HepG2 (cell line): ENCODE measurements around the gene EPB41L5. TPM values are rescaled to one million over a fixed set of nuclear protein-coding genes. Genes with fewer than 3 reads are reported as not detected.

ENCODE experiments used
- BORCS8-MEF2B ChIP-seq: sonication (generic); formaldehyde crosslinking; IDR thresholded peaks from 2 replicates; pipeline ENCODE4 v1.8.0; 2022; ENCODE audit warnings: mild to moderate bottlenecking, missing genetic modification reagents
- KDM5B ChIP-seq: sonication (generic); formaldehyde crosslinking; IDR thresholded peaks from 2 replicates; pipeline ENCODE4 v1.4.0; 2020; ENCODE audit warnings: missing genetic modification reagents, mild to moderate bottlenecking, borderline replicate concordance
- NR2F6 ChIP-seq, 2 experiments: IDR thresholded peaks; 2 replicates each; pipeline ENCODE4 v1.6.1; 2016; ENCODE audit warnings: antibody characterized with exemption in 1 of 2, mild to moderate bottlenecking in 1 of 2
- REXO4 ChIP-seq: sonication (generic); formaldehyde crosslinking; IDR thresholded peaks from 2 replicates; pipeline ENCODE4 v1.8.0; 2022; ENCODE audit warnings: missing genetic modification reagents, mild to moderate bottlenecking, borderline replicate concordance
- ZBTB38 ChIP-seq: sonication (generic); formaldehyde crosslinking; IDR thresholded peaks from 2 replicates; pipeline ENCODE4 v1.5.1; 2020; ENCODE audit warnings: mild to moderate bottlenecking, missing genetic modification reagents
- ZNF326 ChIP-seq: sonication (generic); formaldehyde crosslinking; IDR thresholded peaks from 2 replicates; pipeline ENCODE4 v1.4.0; 2020; ENCODE audit warnings: missing genetic modification reagents, borderline replicate concordance
- ZNF354B ChIP-seq: sonication (generic); formaldehyde crosslinking; IDR thresholded peaks from 2 replicates; pipeline ENCODE4 v1.8.0; 2022; ENCODE audit warnings: mild to moderate bottlenecking, missing genetic modification reagents
- ZNF431 ChIP-seq: sonication (generic); formaldehyde crosslinking; IDR thresholded peaks from 2 replicates; pipeline ENCODE4 v1.9.0; 2022; ENCODE audit warnings: missing genetic modification reagents, low read depth, mild to moderate bottlenecking, borderline replicate concordance
- ZNF460 ChIP-seq: sonication (generic); formaldehyde crosslinking; IDR thresholded peaks from 2 replicates; pipeline ENCODE4 v1.5.1; 2020; ENCODE audit warnings: missing genetic modification reagents, mild to moderate bottlenecking, borderline replicate concordance
- ZNF496 ChIP-seq: sonication (generic); formaldehyde crosslinking; IDR thresholded peaks from 2 replicates; pipeline ENCODE4 v1.8.1; 2023; ENCODE audit warnings: mild to moderate bottlenecking, moderate library complexity, missing genetic modification reagents; ENCODE audit not compliant: insufficient replicate concordance
- ZNF549 ChIP-seq: sonication (generic); formaldehyde crosslinking; IDR thresholded peaks from 2 replicates; pipeline ENCODE4 v1.5.0; 2020; ENCODE audit warnings: missing genetic modification reagents
- ZNF652 ChIP-seq: IDR thresholded peaks from 2 replicates; pipeline ENCODE4 v1.6.1; 2016; ENCODE audit warnings: low read depth, borderline replicate concordance
- ZSCAN22 ChIP-seq: sonication (generic); formaldehyde crosslinking; IDR thresholded peaks from 2 replicates; pipeline ENCODE4 v1.4.0; 2020; ENCODE audit warnings: mild to moderate bottlenecking, missing genetic modification reagents
- polyA plus RNA-seq, 8 experiments: library from polyadenylated mRNA; depleted of rRNA in 3 of 8; stranded (reverse) in 7 of 8; unstranded in 1 of 8; fragments of >200 nt; fragmentation: Illumina TruSeq in 4 of 8; extraction: Trizol in 4 of 8; gene quantifications; 2 replicates each; pipeline versions ENCODE4 v1.2.1 to v1.2.3, GENCODE V29; 2011 to 2016; ENCODE audit warnings: low read depth in 4 of 8, missing spikeins in 1 of 8, mixed read lengths in 1 of 8; ENCODE audit not compliant: insufficient read depth in 1 of 8
- total RNA-seq, 5 experiments: library from RNA; depleted of rRNA; stranded (reverse); fragments of >200 nt; fragmentation: Illumina TruSeq; extraction: Trizol; gene quantifications; 2 replicates each; pipeline ENCODE4 v1.2.3, GENCODE V29; 2016; ENCODE audit warnings: low read depth in 1 of 5
- TF ChIP-seq, protein P1 (sequence below): sonication (generic); formaldehyde crosslinking; IDR thresholded peaks from 2 replicates; pipeline ENCODE4 v1.4.0; 2020; ENCODE audit warnings: missing genetic modification reagents, mild to moderate bottlenecking, borderline replicate concordance
- TF ChIP-seq, protein P2 (sequence below): sonication (generic); formaldehyde crosslinking; IDR thresholded peaks from 2 replicates; pipeline ENCODE4 v1.5.1; 2020; ENCODE audit warnings: mild to moderate bottlenecking, missing genetic modification reagents, moderate library complexity
- TF ChIP-seq, protein P3 (sequence below): sonication (generic); formaldehyde crosslinking; IDR thresholded peaks from 2 replicates; pipeline ENCODE4 v1.8.0; 2022; ENCODE audit warnings: missing genetic modification reagents, mild to moderate bottlenecking, borderline replicate concordance

The EPB41L5 gene
- total and polyA plus RNA-seq, 2 of the 13 experiments (the other 11 are each of a cell fraction or from before 2014, with no cell fraction given), result 40.5 to 47.5 TPM

DNA sequence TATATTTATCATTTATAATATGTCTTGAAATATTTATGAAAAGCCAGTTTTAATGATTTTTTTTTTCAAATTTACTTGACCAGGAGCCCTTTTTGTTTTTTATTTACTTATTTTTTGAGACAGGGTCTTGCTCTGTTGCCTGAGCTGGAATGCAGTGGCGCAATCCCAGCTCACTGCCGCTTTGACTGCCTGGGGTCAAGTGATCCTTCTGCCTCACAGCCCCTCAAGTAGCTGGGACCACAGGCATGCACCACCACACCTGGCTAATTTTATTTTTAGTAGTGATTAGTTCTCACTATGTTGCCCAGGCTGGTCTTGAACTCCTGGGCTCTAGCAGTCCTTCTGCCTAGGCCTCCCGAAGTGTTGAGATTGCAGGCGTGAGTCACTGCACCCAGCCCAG lies 5.7 kb downstream of the EPB41L5 start (continued):
- TF ChIP-seq, protein P1, sequence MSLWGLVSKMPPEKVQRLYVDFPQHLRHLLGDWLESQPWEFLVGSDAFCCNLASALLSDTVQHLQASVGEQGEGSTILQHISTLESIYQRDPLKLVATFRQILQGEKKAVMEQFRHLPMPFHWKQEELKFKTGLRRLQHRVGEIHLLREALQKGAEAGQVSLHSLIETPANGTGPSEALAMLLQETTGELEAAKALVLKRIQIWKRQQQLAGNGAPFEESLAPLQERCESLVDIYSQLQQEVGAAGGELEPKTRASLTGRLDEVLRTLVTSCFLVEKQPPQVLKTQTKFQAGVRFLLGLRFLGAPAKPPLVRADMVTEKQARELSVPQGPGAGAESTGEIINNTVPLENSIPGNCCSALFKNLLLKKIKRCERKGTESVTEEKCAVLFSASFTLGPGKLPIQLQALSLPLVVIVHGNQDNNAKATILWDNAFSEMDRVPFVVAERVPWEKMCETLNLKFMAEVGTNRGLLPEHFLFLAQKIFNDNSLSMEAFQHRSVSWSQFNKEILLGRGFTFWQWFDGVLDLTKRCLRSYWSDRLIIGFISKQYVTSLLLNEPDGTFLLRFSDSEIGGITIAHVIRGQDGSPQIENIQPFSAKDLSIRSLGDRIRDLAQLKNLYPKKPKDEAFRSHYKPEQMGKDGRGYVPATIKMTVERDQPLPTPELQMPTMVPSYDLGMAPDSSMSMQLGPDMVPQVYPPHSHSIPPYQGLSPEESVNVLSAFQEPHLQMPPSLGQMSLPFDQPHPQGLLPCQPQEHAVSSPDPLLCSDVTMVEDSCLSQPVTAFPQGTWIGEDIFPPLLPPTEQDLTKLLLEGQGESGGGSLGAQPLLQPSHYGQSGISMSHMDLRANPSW (CRISPR knock-in tag), result no peak
- TF ChIP-seq ZNF652 (CRISPR knock-in tag) (no peak), ZNF549 (no peak), REXO4 (no peak), ZNF496 (no peak), ZSCAN22 (CRISPR knock-in tag) (no peak), ZNF431 (CRISPR knock-in tag) (no peak), ZNF326 (CRISPR knock-in tag) (no peak), NR2F6 (IDR thresholded peaks at IDR 0.05) (0 out of 2 replicates have a peak, but pooled peaks have one; percentile 16), NR2F6 (CRISPR knock-in tag; IDR thresholded peaks at IDR 0.05) (peak; percentile 33; the same call in 1 of the 2 replicates), ZNF354B (CRISPR knock-in tag) (no peak), BORCS8-MEF2B (CRISPR knock-in tag) (no peak), ZBTB38 (CRISPR knock-in tag) (0 out of 2 replicates have a peak, but pooled peaks have one; percentile 27), KDM5B (no peak), ZNF460 (CRISPR knock-in tag) (0 out of 2 replicates have a peak, but pooled peaks have one; percentile 19)
- TF ChIP-seq, protein P2, sequence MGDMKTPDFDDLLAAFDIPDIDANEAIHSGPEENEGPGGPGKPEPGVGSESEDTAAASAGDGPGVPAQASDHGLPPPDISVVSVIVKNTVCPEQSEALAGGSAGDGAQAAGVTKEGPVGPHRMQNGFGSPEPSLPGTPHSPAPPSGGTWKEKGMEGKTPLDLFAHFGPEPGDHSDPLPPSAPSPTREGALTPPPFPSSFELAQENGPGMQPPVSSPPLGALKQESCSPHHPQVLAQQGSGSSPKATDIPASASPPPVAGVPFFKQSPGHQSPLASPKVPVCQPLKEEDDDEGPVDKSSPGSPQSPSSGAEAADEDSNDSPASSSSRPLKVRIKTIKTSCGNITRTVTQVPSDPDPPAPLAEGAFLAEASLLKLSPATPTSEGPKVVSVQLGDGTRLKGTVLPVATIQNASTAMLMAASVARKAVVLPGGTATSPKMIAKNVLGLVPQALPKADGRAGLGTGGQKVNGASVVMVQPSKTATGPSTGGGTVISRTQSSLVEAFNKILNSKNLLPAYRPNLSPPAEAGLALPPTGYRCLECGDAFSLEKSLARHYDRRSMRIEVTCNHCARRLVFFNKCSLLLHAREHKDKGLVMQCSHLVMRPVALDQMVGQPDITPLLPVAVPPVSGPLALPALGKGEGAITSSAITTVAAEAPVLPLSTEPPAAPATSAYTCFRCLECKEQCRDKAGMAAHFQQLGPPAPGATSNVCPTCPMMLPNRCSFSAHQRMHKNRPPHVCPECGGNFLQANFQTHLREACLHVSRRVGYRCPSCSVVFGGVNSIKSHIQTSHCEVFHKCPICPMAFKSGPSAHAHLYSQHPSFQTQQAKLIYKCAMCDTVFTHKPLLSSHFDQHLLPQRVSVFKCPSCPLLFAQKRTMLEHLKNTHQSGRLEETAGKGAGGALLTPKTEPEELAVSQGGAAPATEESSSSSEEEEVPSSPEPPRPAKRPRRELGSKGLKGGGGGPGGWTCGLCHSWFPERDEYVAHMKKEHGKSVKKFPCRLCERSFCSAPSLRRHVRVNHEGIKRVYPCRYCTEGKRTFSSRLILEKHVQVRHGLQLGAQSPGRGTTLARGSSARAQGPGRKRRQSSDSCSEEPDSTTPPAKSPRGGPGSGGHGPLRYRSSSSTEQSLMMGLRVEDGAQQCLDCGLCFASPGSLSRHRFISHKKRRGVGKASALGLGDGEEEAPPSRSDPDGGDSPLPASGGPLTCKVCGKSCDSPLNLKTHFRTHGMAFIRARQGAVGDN, result peak; percentile 10; the same call in 1 of the 2 replicates
- TF ChIP-seq, protein P3, sequence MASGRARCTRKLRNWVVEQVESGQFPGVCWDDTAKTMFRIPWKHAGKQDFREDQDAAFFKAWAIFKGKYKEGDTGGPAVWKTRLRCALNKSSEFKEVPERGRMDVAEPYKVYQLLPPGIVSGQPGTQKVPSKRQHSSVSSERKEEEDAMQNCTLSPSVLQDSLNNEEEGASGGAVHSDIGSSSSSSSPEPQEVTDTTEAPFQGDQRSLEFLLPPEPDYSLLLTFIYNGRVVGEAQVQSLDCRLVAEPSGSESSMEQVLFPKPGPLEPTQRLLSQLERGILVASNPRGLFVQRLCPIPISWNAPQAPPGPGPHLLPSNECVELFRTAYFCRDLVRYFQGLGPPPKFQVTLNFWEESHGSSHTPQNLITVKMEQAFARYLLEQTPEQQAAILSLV (CRISPR knock-in tag), result no peak
